Kidney (tissue), 14 donors: ENCODE measurements around the gene ABLIM3. TPM values are rescaled to one million over a fixed set of nuclear protein-coding genes. Genes with fewer than 3 reads are reported as not detected.

ENCODE experiments used
- DNase-seq, 5 donors: peaks; one replicate each; pipeline ENCODE4 v3.0.0-alpha.2; 2013 to 2020
- FAIRE-seq: peaks from 2 replicates; lab custom pipeline; 2012; peaks lifted over from hg19 to GRCh38; lab: Jason Lieb, UNC
- H3K27ac ChIP-seq, 2 donors: one replicate each; pipeline ENCODE4 v1.7.0; 2013; ENCODE audit warnings: low read depth in 2 of 2, low read length in 2 of 2, inconsistent platforms in 1 of 2
- H3K27me3 ChIP-seq: one replicate; pipeline ENCODE4 v1.7.1; 2013; ENCODE audit warnings: low read length, inconsistent platforms; ENCODE audit not compliant: control insufficient read depth, insufficient read depth
- H3K36me3 ChIP-seq, 3 donors: one replicate each; pipeline versions ENCODE4 v1.7.0 to v1.7.1; 2013; ENCODE audit warnings: low read length in 3 of 3, control low read depth in 1 of 3, inconsistent platforms in 1 of 3; ENCODE audit not compliant: insufficient read depth in 3 of 3, control insufficient read depth in 2 of 3
- H3K4me1 ChIP-seq, 3 donors: one replicate each; pipeline versions ENCODE4 v1.7.0 to v1.7.1; 2013; ENCODE audit warnings: low read length in 3 of 3, inconsistent platforms in 1 of 3, low read depth in 1 of 3; ENCODE audit not compliant: control insufficient read depth in 2 of 3, insufficient read depth in 2 of 3
- H3K4me3 ChIP-seq, 3 donors: one replicate each; pipeline versions ENCODE4 v1.7.0 to v1.8.1; 2013; ENCODE audit warnings: low read length in 3 of 3, control low read depth in 1 of 3, inconsistent platforms in 1 of 3
- H3K9ac ChIP-seq, 3 donors: one replicate each; pipeline versions ENCODE4 v1.7.0 to v1.7.1; 2013; ENCODE audit warnings: low read length in 3 of 3, control low read depth in 1 of 3, inconsistent platforms in 1 of 3
- H3K9me3 ChIP-seq, 3 donors: one replicate each; pipeline versions ENCODE4 v1.7.0 to v1.7.1; 2013; ENCODE audit warnings: low read length in 3 of 3, control low read depth in 1 of 3, inconsistent platforms in 1 of 3; ENCODE audit not compliant: control insufficient read depth in 2 of 3, insufficient read depth in 1 of 3
- CTCF ChIP-seq: IDR thresholded peaks from 3 replicates; pipeline ENCODE4 v1.5.1; 2012; ENCODE audit warnings: mild to moderate bottlenecking, moderate library complexity, borderline replicate concordance; ENCODE audit not compliant: insufficient read depth; ENCODE audit errors: extremely low read depth
- intact Hi-C: fragments of 100-400 bp; cut with DNase I; formaldehyde crosslinking; loops from one replicate; pipeline ENCODE4 v1.11.1; 2022
- polyA plus RNA-seq: library from polyadenylated mRNA; stranded (reverse); fragments of 350-450 nt; fragmentation: Illumina TruSeq; extraction: RNeasy Lipid Tissue Mini Kit (QIAGEN cat#74804); gene quantifications from one replicate; pipeline ENCODE4 v1.2.3, GENCODE V29; 2014; ENCODE audit warnings: low read depth, low replicate concordance; ENCODE audit not compliant: insufficient read depth
- total RNA-seq: library from RNA; stranded (reverse); fragmentation: NEBNext Ultra II Directional; extraction: Animal tissue kit (Norgen Biotek cat#: 25700); gene quantifications from one replicate; pipeline ENCODE4 v1.2.1, GENCODE V29; 2021
- donor health status: control.
- donor health status: control.
- donor health status: control.
- donor health status: control.
- donor health status: control.
- donor health status: DM: yes; HTN: yes; CAD: no.
- donor health status: Normal renal cell carcinoma (clear cell type).

Gene ABLIM3
- total and polyA plus RNA-seq, 2 donors from 2014 or later = 20.1 to 21.7 TPM

DNA sequence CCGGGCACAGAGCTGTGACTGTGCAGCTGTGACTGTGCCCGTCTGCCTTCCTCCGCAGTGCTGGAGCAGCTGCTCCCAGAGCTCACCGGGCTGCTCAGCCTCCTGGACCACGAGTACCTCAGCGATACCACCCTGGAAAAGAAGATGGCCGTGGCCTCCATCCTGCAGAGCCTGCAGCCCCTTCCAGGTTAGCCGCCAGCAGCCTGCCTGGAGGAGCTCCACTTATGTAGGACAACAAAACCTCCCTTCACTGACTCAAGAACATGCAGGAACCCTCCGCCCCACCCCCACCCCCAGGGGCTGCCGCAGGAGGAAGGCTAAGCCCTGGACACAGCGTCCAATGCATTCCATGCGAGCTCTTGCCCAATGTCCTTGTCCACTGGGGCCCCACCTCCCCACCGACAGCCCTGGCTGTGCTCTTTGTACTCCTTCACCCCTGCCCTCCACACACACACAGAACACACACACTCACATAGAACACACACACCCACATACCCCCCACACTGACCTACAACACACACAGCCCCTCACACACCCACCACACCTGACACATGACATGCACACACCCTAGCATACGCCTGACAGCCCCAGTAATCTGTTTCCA lies 158.3 kb downstream of the ABLIM3 start:
- no peaks in the 10 kb centered on the region for H3K36me3 ChIP-seq
- no peak for FAIRE-seq
- peak in 1 of 5 donors; percentile 75 for DNase-seq
- peaks cover 0 to 15% (median 14%) of the 10 kb centered on the region in 3 donors for H3K4me1 ChIP-seq
- no peak overlapping the region for H3K4me3 ChIP-seq
- peak overlapping the region; percentile 14 to 40 for H3K27ac ChIP-seq
- no peaks in the 10 kb centered on the region for H3K9me3 ChIP-seq
- no peaks in the 10 kb centered on the region for H3K27me3 ChIP-seq
- H3K9ac ChIP-seq = no peak overlapping the region
- no peak for TF ChIP-seq CTCF
- intact Hi-C loops = no loop called here

DNA sequence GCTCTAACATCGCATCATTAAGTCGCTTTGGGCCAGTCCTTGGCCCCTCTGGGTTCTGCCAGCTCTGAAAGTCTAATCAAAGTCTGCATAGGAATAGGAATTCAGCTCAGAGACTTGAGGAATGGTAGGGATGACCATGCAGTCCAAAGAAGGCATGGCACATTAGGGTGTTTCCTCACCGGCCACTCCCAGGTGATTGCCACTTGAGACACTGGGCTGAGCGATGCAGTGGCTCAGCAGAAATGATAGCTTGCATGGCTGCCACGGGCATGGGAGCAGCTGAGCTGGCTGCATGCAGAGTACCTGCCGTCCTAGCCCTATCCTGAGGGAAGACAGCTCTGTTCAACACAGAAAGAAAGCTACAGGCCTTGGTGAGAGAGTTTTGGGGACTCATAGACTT lies 159.1 kb downstream of the ABLIM3 start:
- Histone ChIP-seq H3K36me3 (no peaks in the 10 kb centered on the region), H3K9me3 (no peaks in the 10 kb centered on the region), H3K4me3 (no peak overlapping the region), H3K9ac (no peak overlapping the region), H3K4me1 (peaks cover 0 to 15% (median 8%) of the 10 kb centered on the region in 3 donors), H3K27me3 (no peaks in the 10 kb centered on the region), H3K27ac (no peak overlapping the region)
- TF ChIP-seq CTCF = no peak
- intact Hi-C loops = no loop called here
- DNase-seq = no peak
- no peak for FAIRE-seq

GRCh38 chr5:149301049-149301743 lies 159.9 kb downstream of the ABLIM3 start:
- no peak for DNase-seq
- H3K27me3 ChIP-seq = no peaks in the 10 kb centered on the region
- TF ChIP-seq CTCF = no peak
- intact Hi-C loops = no loop called here
- H3K4me1 ChIP-seq = peaks cover 0 to 15% (median 5%) of the 10 kb centered on the region in 3 donors
- no peak overlapping the region for H3K27ac ChIP-seq
- FAIRE-seq = no peak
- H3K9me3 ChIP-seq = no peaks in the 10 kb centered on the region
- no peak overlapping the region for H3K4me3 ChIP-seq
- H3K36me3 ChIP-seq = no peaks in the 10 kb centered on the region
- no peak overlapping the region for H3K9ac ChIP-seq
